ENCODE results near the gene LEKR1. TPM values are rescaled to one million over a fixed set of nuclear protein-coding genes. Genes with fewer than 3 reads are reported as not detected.
A peak's percentile ranks its signal among the peaks of the same experiment; 100 is the strongest.

The LEKR1 gene
- total and polyA plus RNA-seq, 9 of the 15 experiments (the other 6 are each of a cell fraction or from before 2014, with no cell fraction given), result 0.76 to 1.8 (median 1.2) TPM

DNA sequence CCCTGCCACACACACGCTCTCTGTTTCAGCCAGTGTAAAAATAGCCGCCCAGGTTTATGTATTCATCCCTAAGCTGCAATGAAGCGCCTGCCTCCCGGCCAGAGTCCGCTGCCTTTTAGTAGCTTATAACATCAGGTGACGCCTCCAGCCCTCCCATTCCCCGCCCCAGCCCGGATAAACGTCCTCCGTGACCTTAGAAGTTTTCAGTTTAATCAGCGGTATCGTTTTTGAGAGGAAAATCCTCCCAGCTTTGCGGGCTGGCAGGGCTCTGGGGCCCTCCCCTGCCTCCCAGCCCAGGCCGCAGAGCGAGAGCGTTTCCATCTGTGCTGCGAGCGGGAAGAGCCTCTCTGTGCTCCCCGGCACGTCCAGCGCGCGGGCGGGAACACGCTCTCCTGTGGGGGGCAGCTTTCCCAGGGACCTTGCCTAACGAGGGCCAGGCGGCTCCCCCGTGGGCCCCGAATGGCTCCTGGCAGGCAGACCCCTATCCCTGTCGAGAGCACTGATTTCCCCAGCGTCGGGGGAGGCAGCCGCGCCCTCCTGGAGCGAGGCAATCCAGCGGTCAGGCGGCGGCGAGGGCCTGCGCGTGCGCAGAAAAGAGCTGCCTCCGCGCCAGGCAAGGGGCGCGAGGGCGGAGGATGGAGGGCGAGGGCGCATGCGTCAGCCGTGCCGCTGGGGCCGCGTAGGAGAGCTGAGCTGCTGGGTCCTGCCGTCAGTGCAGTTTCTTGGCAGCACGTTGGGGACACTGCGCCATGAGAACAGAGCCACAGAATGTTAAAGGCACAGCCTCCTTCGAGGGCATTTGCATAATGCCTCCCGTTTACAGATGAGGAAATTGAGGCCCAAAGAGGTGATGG lies 262.7 kb downstream of the LEKR1 start:
- no TSS peak for BruUV-seq (replicated peaks)
- Histone ChIP-seq H3K36me3 (ENCODE audit: control insufficient read depth, insufficient read depth, low read length) (no peaks in the 10 kb centered on the region), H3K9ac (ENCODE audit: insufficient read depth in 1 of 2, low read depth in 2 of 2, low read length in 2 of 2) (peak overlapping the region; percentile 80 to 89), H3K9me1 (ENCODE audit: control insufficient read depth, insufficient read depth, low read length) (no peaks in the 10 kb centered on the region), H3K4me3 (peak overlapping the region; percentile 48), H3K4me2 (ENCODE audit: insufficient read depth, low read length) (peak overlapping the region; percentile 98), H2AFZ (ENCODE audit: low read depth, low read length) (peak overlapping the region; percentile 93), H3K4me1 (replicated peaks in 1 of 2; ENCODE audit: control insufficient read depth in 2 of 2, insufficient read depth in 2 of 2, low read length in 2 of 2) (peaks cover 24 to 54% of the 10 kb centered on the region in 2 experiments), H3K9me3 (replicated peaks; ENCODE audit: control insufficient read depth, insufficient read depth, low read depth, low read length) (no peaks in the 10 kb centered on the region), H3K27ac (ENCODE audit: extremely low read depth, low read depth, low read length) (peak overlapping the region; percentile 90), H4K20me1 (replicated peaks; ENCODE audit: control insufficient read depth, insufficient read depth, low read length) (no peaks in the 10 kb centered on the region), H3K79me2 (ENCODE audit: control insufficient read depth, insufficient read depth, low read length) (no peaks in the 10 kb centered on the region), H3K27me3 (ENCODE audit: control insufficient read depth in 2 of 2, insufficient read depth in 2 of 2, low read length in 2 of 2) (no peaks in the 10 kb centered on the region)
- peak; percentile 94 to 99 (median 98) for DNase-seq (ENCODE audit: extremely low read depth in 1 of 4, low spot score in 3 of 4)
- peak; percentile 92 for ATAC-seq
- ChIA-PET CTCF (ENCODE audit: low intra/inter-chr PET ratio) (no interaction called here), POLR2A (interaction anchor here (0.5 to 10.7 kb wide), 17 partner anchors 9 to 948 kb away, joined by 3 to 96 read pairs (median 4); partner anchors contain the start of genes SSR3 and TIPARP)
- FAIRE-seq, result peak; percentile 88
- 1% methylated on average over 47 of the region's 59 CpGs for WGBS (ENCODE audit: insufficient coverage, low coverage, missing lambda C conversion rate)
- in situ Hi-C loops (cut with MboI), result loop anchor here (10.0 kb wide), 1 partner anchor 404 kb away; no protein-coding TSS in a partner anchor
- intact Hi-C loops (cut with micrococcal nuclease), result loop anchor here (1.0 to 10.0 kb wide), 5 partner anchors 26 to 1044 kb away; partner anchors contain the start of gene LEKR1
- TF ChIP-seq NBN (IDR thresholded peaks at IDR 0.05; ENCODE audit: low read depth), result no peak
- TF ChIP-seq SMC3 (conservative IDR thresholded peaks at IDR 0.05; ENCODE audit: insufficient read depth, low read depth, low read length), result no peak
- TF ChIP-seq CHD2 (IDR thresholded peaks at IDR 0.05; ENCODE audit: low read depth, low read length), result no peak
- TF ChIP-seq, protein P1, sequence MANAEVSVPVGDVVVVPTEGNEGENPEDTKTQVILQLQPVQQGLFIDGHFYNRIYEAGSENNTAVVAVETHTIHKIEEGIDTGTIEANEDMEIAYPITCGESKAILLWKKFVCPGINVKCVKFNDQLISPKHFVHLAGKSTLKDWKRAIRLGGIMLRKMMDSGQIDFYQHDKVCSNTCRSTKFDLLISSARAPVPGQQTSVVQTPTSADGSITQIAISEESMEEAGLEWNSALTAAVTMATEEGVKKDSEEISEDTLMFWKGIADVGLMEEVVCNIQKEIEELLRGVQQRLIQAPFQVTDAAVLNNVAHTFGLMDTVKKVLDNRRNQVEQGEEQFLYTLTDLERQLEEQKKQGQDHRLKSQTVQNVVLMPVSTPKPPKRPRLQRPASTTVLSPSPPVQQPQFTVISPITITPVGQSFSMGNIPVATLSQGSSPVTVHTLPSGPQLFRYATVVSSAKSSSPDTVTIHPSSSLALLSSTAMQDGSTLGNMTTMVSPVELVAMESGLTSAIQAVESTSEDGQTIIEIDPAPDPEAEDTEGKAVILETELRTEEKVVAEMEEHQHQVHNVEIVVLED (CRISPR knock-in tag; IDR thresholded peaks at IDR 0.05), result peak; percentile 42
- TF ChIP-seq, protein P2, sequence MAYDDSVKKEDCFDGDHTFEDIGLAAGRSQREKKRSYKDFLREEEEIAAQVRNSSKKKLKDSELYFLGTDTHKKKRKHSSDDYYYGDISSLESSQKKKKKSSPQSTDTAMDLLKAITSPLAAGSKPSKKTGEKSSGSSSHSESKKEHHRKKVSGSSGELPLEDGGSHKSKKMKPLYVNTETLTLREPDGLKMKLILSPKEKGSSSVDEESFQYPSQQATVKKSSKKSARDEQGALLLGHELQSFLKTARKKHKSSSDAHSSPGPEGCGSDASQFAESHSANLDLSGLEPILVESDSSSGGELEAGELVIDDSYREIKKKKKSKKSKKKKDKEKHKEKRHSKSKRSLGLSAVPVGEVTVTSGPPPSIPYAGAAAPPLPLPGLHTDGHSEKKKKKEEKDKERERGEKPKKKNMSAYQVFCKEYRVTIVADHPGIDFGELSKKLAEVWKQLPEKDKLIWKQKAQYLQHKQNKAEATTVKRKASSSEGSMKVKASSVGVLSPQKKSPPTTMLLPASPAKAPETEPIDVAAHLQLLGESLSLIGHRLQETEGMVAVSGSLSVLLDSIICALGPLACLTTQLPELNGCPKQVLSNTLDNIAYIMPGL (CRISPR knock-in tag; IDR thresholded peaks at IDR 0.05), result no peak
- TF ChIP-seq, protein P3, sequence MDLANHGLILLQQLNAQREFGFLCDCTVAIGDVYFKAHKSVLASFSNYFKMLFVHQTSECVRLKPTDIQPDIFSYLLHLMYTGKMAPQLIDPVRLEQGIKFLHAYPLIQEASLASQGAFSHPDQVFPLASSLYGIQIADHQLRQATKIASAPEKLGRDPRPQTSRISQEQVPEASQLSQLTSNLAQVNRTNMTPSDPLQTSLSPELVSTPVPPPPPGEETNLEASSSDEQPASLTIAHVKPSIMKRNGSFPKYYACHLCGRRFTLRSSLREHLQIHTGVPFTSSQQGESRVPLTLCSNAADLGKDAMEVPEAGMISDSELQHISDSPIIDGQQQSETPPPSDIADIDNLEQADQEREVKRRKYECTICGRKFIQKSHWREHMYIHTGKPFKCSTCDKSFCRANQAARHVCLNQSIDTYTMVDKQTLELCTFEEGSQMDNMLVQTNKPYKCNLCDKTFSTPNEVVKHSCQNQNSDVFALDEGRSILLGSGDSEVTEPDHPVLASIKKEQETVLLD (IDR thresholded peaks at IDR 0.05), result peak; percentile 97
- peak; percentile 37 for TF ChIP-seq HNRNPLL (IDR thresholded peaks at IDR 0.05; ENCODE audit: low read depth, low read length, poor library complexity, severe bottlenecking)
- peak; percentile 54; the same call in 1 of the 2 replicates for TF ChIP-seq ZKSCAN1 (IDR thresholded peaks at IDR 0.05; ENCODE audit: low read depth, low read length)
- peak; percentile 34; the same call in 1 of the 2 replicates for TF ChIP-seq GATAD2A (IDR thresholded peaks at IDR 0.05)
- no peak for TF ChIP-seq ELF2 (CRISPR knock-in tag; IDR thresholded peaks at IDR 0.05)
- TF ChIP-seq ETV6 (IDR thresholded peaks at IDR 0.05; ENCODE audit: borderline replicate concordance in 1 of 2, low read depth in 2 of 2, low read length in 1 of 2), result no peak
- no peak for TF ChIP-seq ETV6 (CRISPR knock-in tag; IDR thresholded peaks at IDR 0.05; ENCODE audit: borderline replicate concordance)
- TF ChIP-seq HOXB6 (CRISPR knock-in tag; IDR thresholded peaks at IDR 0.05; ENCODE audit: borderline replicate concordance), result no peak
- TF ChIP-seq CBX3 (IDR thresholded peaks at IDR 0.05; ENCODE audit: borderline replicate concordance in 1 of 2, low read length in 2 of 2), result peak in 1 of 2 experiments; percentile 58; a peak in 2 of 3 replicates
- TF ChIP-seq, protein P4, sequence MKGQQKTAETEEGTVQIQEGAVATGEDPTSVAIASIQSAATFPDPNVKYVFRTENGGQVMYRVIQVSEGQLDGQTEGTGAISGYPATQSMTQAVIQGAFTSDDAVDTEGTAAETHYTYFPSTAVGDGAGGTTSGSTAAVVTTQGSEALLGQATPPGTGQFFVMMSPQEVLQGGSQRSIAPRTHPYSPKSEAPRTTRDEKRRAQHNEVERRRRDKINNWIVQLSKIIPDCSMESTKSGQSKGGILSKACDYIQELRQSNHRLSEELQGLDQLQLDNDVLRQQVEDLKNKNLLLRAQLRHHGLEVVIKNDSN (CRISPR knock-in tag; IDR thresholded peaks at IDR 0.05), result peak; percentile 37; the same call in 1 of the 2 replicates
- no peak for TF ChIP-seq ZNF212 (CRISPR knock-in tag; IDR thresholded peaks at IDR 0.05)

Measured in K562 (cell line).